Transverse colon (tissue), 4 donors: ENCODE measurements around the gene BMP6. TPM values are rescaled to one million over a fixed set of nuclear protein-coding genes. Genes with fewer than 3 reads are reported as not detected.

Source experiments
- DNase-seq: peaks from one replicate; pipeline ENCODE4 v3.0.0-alpha.2; 2019
- H3K27ac ChIP-seq, 4 donors: fragments of 200-600 bp; sonication (generic); 2 replicates each; pipeline ENCODE4 v1.5.1; 2016 to 2018; ENCODE audit warnings: inconsistent platforms in 4 of 4
- H3K27me3 ChIP-seq: fragments of 200-600 bp; sonication (generic); 2 replicates; pipeline ENCODE4 v1.5.1; 2017; ENCODE audit warnings: inconsistent platforms
- H3K36me3 ChIP-seq, 4 donors: fragments of 200-600 bp; sonication (generic); 2 replicates each; pipeline ENCODE4 v1.5.1; 2017 to 2019; ENCODE audit warnings: inconsistent platforms in 4 of 4
- H3K4me1 ChIP-seq, 4 donors: fragments of 200-600 bp; sonication (generic); 2 replicates each; pipeline ENCODE4 v1.5.1; 2017 to 2020; ENCODE audit warnings: inconsistent platforms in 4 of 4
- H3K4me3 ChIP-seq, 4 donors: fragments of 200-600 bp; sonication (generic); 1 replicate in 1 of 4; 2 replicates in 3 of 4; pipeline versions ENCODE4 v1.5.1 to v1.6.1; 2017 to 2019; ENCODE audit warnings: inconsistent platforms in 4 of 4
- H3K9me3 ChIP-seq, 2 donors: fragments of 200-600 bp; sonication (generic); 2 replicates each; pipeline ENCODE4 v1.5.1; 2017 to 2019; ENCODE audit warnings: inconsistent platforms in 2 of 2
- EP300 ChIP-seq: sonication (generic); formaldehyde crosslinking; IDR thresholded peaks from one replicate; pipeline ENCODE4 v1.6.1; 2017; ENCODE audit warnings: antibody characterized with exemption, low read depth
- POLR2A ChIP-seq: fragments of 450-650 bp; IDR thresholded peaks from one replicate; pipeline ENCODE4 v1.6.1; 2016; ENCODE audit warnings: antibody characterized with exemption, mild to moderate bottlenecking, moderate library complexity
- POLR2AphosphoS5 ChIP-seq, 3 donors: sonication (generic); formaldehyde crosslinking; IDR thresholded peaks; one replicate each; pipeline ENCODE4 v1.6.1; 2016; ENCODE audit warnings: antibody characterized with exemption in 3 of 3
- WGBS, 2 donors: methylation state at CpG; one replicate each; pipeline ENCODE4 v1.1.5; 2018; ENCODE audit warnings: low coverage in 1 of 2; 5-methylcytosine and 5-hydroxymethylcytosine counted together
- in situ Hi-C, 4 donors: fragments of 200-750 bp; cut with MboI; loops; one replicate each; pipeline versions ENCODE4 v1.15.0 to v1.15.1; 2017; ENCODE audit warnings: low sequenced_read_pairs in 3 of 4, low pct_ligation_motif_present in 1 of 4, low pct_unique_long_range_greater_than_20kb in 1 of 4
- intact Hi-C: fragments of 100-400 bp; cut with DNase I; formaldehyde crosslinking; loops from one replicate; pipeline ENCODE4 v1.15.1; 2023; ENCODE audit warnings: low total_unique reads
- total RNA-seq, 4 donors: library from RNA; depleted of rRNA; stranded (reverse); fragments of >200 nt; gene quantifications; one replicate each; pipeline ENCODE4 v1.1.0, GENCODE V29; 2016
- TF ChIP-seq, protein P1 (sequence below), 5 experiments: fragments of 200-600 bp in 3 of 5; fragments of 450-650 bp in 2 of 5; sonication (generic) in 3 of 5; IDR thresholded peaks; 1 replicate in 2 of 5; 2 replicates in 3 of 5; pipeline ENCODE4 v1.5.1; 2016 to 2017; ENCODE audit warnings: antibody characterized with exemption in 5 of 5, inconsistent platforms in 3 of 5, mild to moderate bottlenecking in 2 of 5, moderate library complexity in 1 of 5

BMP6 gene
- total RNA-seq, 4 donors from 2014 or later = 1.1 to 12.7 (median 6.7) TPM

DNA sequence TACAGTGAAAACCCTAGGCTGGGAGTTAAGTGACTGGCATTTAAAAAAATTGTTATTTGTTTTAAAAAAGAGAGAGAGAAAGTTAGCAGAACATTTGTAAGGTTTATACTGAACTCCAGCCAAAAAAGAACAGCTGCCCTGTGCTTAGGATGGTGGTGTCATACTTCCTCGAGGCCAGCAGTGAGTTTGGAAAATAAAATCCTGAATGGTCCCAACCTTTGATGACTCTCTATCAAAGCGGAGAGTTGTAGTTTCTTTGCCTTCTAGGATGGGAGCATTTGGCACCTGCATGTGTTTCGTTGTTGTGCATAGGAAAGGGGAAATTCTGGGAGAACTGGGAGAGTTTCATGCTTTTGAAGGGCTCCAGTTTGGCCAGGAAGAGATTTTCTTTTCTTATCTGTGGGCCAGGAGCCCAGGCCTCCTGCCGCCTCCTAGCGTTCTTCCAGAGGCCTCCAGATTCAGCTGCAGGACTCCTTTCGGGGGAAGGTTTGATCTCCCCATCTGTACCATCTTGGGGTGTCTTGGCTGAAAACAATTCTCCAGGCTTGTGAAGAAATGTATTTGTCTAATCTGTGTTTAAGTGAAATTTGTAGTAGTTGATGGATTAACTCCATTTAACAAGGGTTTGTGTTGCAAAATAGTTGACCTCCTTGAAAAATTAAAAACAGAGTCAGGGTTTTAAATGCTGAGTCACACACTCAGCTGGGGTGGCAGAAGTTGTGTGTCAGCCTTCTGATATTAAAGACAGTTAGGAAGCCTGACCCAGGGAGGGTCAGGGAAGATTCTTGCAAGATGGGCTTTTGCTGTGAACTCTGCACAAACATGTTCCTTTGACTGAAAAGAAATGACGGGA lies 121.3 kb downstream of the BMP6 start:
- DNase-seq = no peak
- H3K27me3 ChIP-seq = no peaks in the 10 kb centered on the region
- H3K4me1 ChIP-seq = no peaks in the 10 kb centered on the region
- H3K9me3 ChIP-seq = peaks cover 10 to 16% of the 10 kb centered on the region in 2 donors
- in situ Hi-C loops (no loop called here), intact Hi-C loops (no loop called here)
- H3K36me3 ChIP-seq = no peaks in the 10 kb centered on the region
- no peak overlapping the region for H3K4me3 ChIP-seq
- 36 to 60% methylated on average over 3 to 7 of the region's 7 CpGs for whole genome bisulfite sequencing, 2 donors
- no peak for TF ChIP-seq EP300
- TF ChIP-seq, protein P1, sequence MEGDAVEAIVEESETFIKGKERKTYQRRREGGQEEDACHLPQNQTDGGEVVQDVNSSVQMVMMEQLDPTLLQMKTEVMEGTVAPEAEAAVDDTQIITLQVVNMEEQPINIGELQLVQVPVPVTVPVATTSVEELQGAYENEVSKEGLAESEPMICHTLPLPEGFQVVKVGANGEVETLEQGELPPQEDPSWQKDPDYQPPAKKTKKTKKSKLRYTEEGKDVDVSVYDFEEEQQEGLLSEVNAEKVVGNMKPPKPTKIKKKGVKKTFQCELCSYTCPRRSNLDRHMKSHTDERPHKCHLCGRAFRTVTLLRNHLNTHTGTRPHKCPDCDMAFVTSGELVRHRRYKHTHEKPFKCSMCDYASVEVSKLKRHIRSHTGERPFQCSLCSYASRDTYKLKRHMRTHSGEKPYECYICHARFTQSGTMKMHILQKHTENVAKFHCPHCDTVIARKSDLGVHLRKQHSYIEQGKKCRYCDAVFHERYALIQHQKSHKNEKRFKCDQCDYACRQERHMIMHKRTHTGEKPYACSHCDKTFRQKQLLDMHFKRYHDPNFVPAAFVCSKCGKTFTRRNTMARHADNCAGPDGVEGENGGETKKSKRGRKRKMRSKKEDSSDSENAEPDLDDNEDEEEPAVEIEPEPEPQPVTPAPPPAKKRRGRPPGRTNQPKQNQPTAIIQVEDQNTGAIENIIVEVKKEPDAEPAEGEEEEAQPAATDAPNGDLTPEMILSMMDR (IDR thresholded peaks at IDR 0.05) = no peak
- no peak for TF ChIP-seq POLR2A
- no peak for TF ChIP-seq POLR2AphosphoS5 (IDR thresholded peaks at IDR 0.05)
- H3K27ac ChIP-seq = no peak overlapping the region

DNA sequence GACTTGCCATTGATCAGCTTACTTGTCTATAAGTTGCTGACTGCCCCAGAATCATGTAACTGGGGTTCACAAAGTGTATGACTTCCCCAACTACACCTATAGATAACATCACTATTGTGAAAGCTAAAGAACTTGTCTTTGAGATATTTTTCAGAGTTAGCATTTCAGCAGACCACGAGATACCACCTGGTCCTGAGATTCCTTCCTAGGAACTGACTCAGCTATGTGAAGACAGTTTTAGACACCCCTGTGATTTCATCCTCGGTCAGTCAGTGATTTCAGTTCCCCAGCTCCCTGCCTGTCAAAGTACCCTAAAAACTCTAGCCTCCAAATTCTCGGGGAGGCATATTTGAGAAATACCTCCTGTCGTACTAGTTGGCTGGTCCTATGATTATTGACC lies 122.3 kb downstream of the BMP6 start:
- no peak for DNase-seq
- no peaks in the 10 kb centered on the region for H3K36me3 ChIP-seq
- H3K4me3 ChIP-seq = no peak overlapping the region
- intact Hi-C loops (no loop called here), in situ Hi-C loops (no loop called here)
- no peaks in the 10 kb centered on the region for H3K27me3 ChIP-seq
- 81 to 100% methylated on average over 1 to 4 of the region's 4 CpGs for WGBS, 2 donors
- no peak overlapping the region for H3K27ac ChIP-seq
- no peaks in the 10 kb centered on the region for H3K4me1 ChIP-seq
- TF ChIP-seq EP300 (no peak), POLR2A (no peak), POLR2AphosphoS5 (IDR thresholded peaks at IDR 0.05) (no peak)
- TF ChIP-seq, protein P1 (IDR thresholded peaks at IDR 0.05) = no peak
- peaks cover 11 to 22% of the 10 kb centered on the region in 2 donors for H3K9me3 ChIP-seq

DNA sequence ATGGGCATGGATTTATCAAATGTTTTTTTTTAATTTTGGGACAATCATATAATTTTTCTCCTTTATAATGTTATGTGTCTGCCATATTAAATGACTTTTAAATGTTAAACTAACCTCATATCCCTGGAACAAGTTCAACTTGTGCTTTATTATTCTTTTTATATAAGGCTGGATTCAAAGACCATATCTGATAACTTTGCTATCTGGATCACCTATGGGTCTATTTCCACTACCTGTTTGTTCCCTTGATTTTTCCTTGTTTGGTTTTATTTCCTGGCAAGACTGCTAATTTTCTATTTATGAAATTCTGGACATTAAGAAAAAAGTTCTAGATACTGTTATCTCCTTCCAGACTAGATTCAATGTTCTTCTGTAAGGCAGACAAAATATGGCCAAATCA lies 125.9 kb downstream of the BMP6 start:
- intact Hi-C loops (no loop called here), in situ Hi-C loops (no loop called here)
- TF ChIP-seq EP300 (no peak), POLR2A (no peak), POLR2AphosphoS5 (IDR thresholded peaks at IDR 0.05) (no peak)
- TF ChIP-seq, protein P1 (IDR thresholded peaks at IDR 0.05) = no peak

DNA sequence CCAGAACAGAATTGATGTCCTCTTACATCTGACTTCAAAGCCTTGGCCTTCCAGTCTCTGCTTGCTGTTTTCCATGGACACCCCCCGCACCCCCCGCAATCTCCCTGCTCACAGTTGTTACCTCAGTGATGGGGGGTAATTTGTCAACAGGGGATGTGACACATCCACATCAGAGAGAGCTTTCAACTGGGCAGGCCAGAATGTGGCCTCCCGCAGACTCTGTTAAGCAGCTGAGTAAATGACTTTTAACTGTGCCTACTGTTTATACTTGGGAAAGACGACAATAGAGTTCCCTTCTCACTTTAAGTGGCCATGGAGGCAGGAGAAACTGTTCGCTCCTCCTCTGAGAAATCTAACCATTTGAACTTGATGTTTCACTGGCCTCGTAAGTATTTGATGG lies 133.7 kb downstream of the BMP6 start:
- no peaks in the 10 kb centered on the region for H3K9me3 ChIP-seq
- in situ Hi-C loops (no loop called here), intact Hi-C loops (no loop called here)
- no peaks in the 10 kb centered on the region for H3K27me3 ChIP-seq
- no peaks in the 10 kb centered on the region for H3K4me1 ChIP-seq
- no peak overlapping the region for H3K4me3 ChIP-seq
- no peaks in the 10 kb centered on the region for H3K36me3 ChIP-seq
- no peak for DNase-seq
- WGBS, 2 donors = 73 to 77% methylated on average over 5 to 6 of the region's 6 CpGs
- no peak overlapping the region for H3K27ac ChIP-seq
- no peak for TF ChIP-seq EP300
- no peak for TF ChIP-seq POLR2A
- TF ChIP-seq POLR2AphosphoS5 (IDR thresholded peaks at IDR 0.05) = no peak
- TF ChIP-seq, protein P1 (IDR thresholded peaks at IDR 0.05) = no peak

More for the DNA sequence above, 125.9 kb downstream of the BMP6 start:
- Histone ChIP-seq H3K4me3 (no peak overlapping the region), H3K9me3 (peaks cover 11 to 22% of the 10 kb centered on the region in 2 donors), H3K4me1 (no peaks in the 10 kb centered on the region), H3K27ac (no peak overlapping the region), H3K36me3 (no peaks in the 10 kb centered on the region), H3K27me3 (no peaks in the 10 kb centered on the region)
- no peak for DNase-seq
